HepG2 (cell line): ENCODE measurements around the gene LUZP1. TPM values are rescaled to one million over a fixed set of nuclear protein-coding genes. Genes with fewer than 3 reads are reported as not detected.

Experiments used
- ATAC-seq: fragments of 200-7000 bp; cut with Tn5 transposase; 3 replicates; pipeline ENCODE4 v1.9.1; 2020; ENCODE audit warnings: mild to moderate bottlenecking, moderate library complexity
- BruUV-seq: library from RNA; stranded (reverse); fragments of 400-500 nt; replicated peaks from 2 replicates; lab custom pipeline; 2021; lab: Mats Ljungman, UMichigan
- CTCF ChIA-PET: fragments of 300-600 bp; formaldehyde crosslinking; extraction: SDS; loops from one replicate; lab custom pipeline; 2021; ENCODE audit warnings: low total read pairs, inconsistent platforms, low intra/inter-chr PET ratio; lab: Yijun Ruan, JAX
- POLR2A ChIA-PET: fragments of 350-600 bp; sonication (Branson Sonifier 250); formaldehyde crosslinking; loops from one replicate; lab custom pipeline; 2020; ENCODE audit warnings: antibody characterized with exemption, inconsistent platforms; lab: Yijun Ruan, JAX
- DNase-seq: peaks from one replicate; pipeline ENCODE4 v3.0.0-alpha.2; 2015; ENCODE audit warnings: low spot score
- FAIRE-seq: peaks from 3 replicates; lab custom pipeline; 2011; peaks lifted over from hg19 to GRCh38; lab: Jason Lieb, UNC
- H2AFZ ChIP-seq: one replicate; pipeline ENCODE4 v1.6.1; 2011; ENCODE audit warnings: low read length, inconsistent platforms
- H3K27ac ChIP-seq: fragments of 300-600 bp; 3 replicates; pipeline ENCODE4 v1.8.0; 2011; ENCODE audit warnings: mixed run types, mild to moderate bottlenecking, mixed read lengths, low read length, inconsistent platforms; ENCODE audit not compliant: insufficient read depth; ENCODE audit errors: extremely low read length
- H3K27me3 ChIP-seq, 2 experiments: fragments of 200-600 bp in 1 of 2; 2 replicates in 1 of 2; 3 replicates in 1 of 2; pipeline versions ENCODE4 v1.6.0 to v1.8.0; 2011; ENCODE audit warnings: low read length in 2 of 2, mild to moderate bottlenecking in 2 of 2, moderate library complexity in 2 of 2, inconsistent platforms in 1 of 2; ENCODE audit not compliant: insufficient read depth in 2 of 2, control insufficient read depth in 1 of 2
- H3K36me3 ChIP-seq, 2 experiments: fragments of 200-600 bp in 1 of 2; replicated peaks in 1 of 2; 2 replicates in 1 of 2; 3 replicates in 1 of 2; pipeline versions ENCODE4 v1.5.1 to v1.8.0; 2011; ENCODE audit warnings: low read length in 2 of 2, inconsistent platforms in 1 of 2; ENCODE audit not compliant: insufficient read depth in 2 of 2, control insufficient read depth in 1 of 2
- H3K4me1 ChIP-seq: 2 replicates; pipeline ENCODE4 v1.5.1; 2012; ENCODE audit warnings: low read length, inconsistent platforms; ENCODE audit not compliant: insufficient read depth
- H3K4me2 ChIP-seq: 2 replicates; pipeline ENCODE4 v1.6.0; 2011; ENCODE audit warnings: low read depth, low read length, inconsistent platforms
- H3K4me3 ChIP-seq, 3 experiments: fragments of 200-600 bp in 1 of 3; sonication (generic), shearing (Covaris generic) in 1 of 3; replicated peaks in 1 of 3; 2 replicates each; pipeline ENCODE4 v1.5.1; 2011 to 2016; ENCODE audit warnings: low read length in 3 of 3, inconsistent platforms in 2 of 3, low read depth in 2 of 3, mild to moderate bottlenecking in 2 of 3, control low read depth in 1 of 3, mixed read lengths in 1 of 3; ENCODE audit not compliant: insufficient read depth in 1 of 3
- H3K79me2 ChIP-seq: one replicate; pipeline ENCODE4 v1.6.1; 2011; ENCODE audit warnings: low read length, inconsistent platforms; ENCODE audit not compliant: insufficient read depth
- H3K9ac ChIP-seq: 2 replicates; pipeline ENCODE4 v1.6.0; 2011; ENCODE audit warnings: mild to moderate bottlenecking, low read depth, low read length, inconsistent platforms; ENCODE audit not compliant: insufficient read depth
- H3K9me3 ChIP-seq: 2 replicates; pipeline ENCODE4 v1.5.1; 2012; ENCODE audit warnings: mild to moderate bottlenecking, low read length
- H4K20me1 ChIP-seq: 2 replicates; pipeline ENCODE4 v1.6.0; 2011; ENCODE audit warnings: inconsistent platforms, mild to moderate bottlenecking, low read length, moderate library complexity; ENCODE audit not compliant: insufficient read depth
- GLI4 ChIP-seq: sonication (generic); formaldehyde crosslinking; IDR thresholded peaks from 2 replicates; pipeline ENCODE4 v1.5.1; 2020; ENCODE audit warnings: missing genetic modification reagents, mild to moderate bottlenecking, moderate library complexity, borderline replicate concordance
- GLMP ChIP-seq: sonication (generic); formaldehyde crosslinking; IDR thresholded peaks from 2 replicates; pipeline ENCODE4 v1.9.0; 2021; ENCODE audit warnings: missing genetic modification reagents, mild to moderate bottlenecking, borderline replicate concordance
- KLF13 ChIP-seq: sonication (generic); formaldehyde crosslinking; IDR thresholded peaks from 2 replicates; pipeline ENCODE4 v1.4.0; 2020; ENCODE audit warnings: mild to moderate bottlenecking, missing genetic modification reagents
- RFX3 ChIP-seq: IDR thresholded peaks from 2 replicates; pipeline ENCODE4 v1.6.1; 2016; ENCODE audit warnings: missing biosample characterization, missing genetic modification reagents
- RFXAP ChIP-seq: sonication (generic); formaldehyde crosslinking; IDR thresholded peaks from 2 replicates; pipeline ENCODE4 v1.4.0; 2020; ENCODE audit warnings: missing genetic modification reagents, borderline replicate concordance
- RNF2 ChIP-seq: fragments of 450-650 bp; conservative IDR thresholded peaks from 2 replicates; pipeline ENCODE4 v1.6.1; 2016; ENCODE audit warnings: low read depth
- SIN3B ChIP-seq: fragments of 150-350 bp; IDR thresholded peaks from 2 replicates; pipeline ENCODE4 v1.6.1; 2014; ENCODE audit warnings: low read length
- TBP ChIP-seq: sonication (generic); formaldehyde crosslinking; IDR thresholded peaks from 2 replicates; pipeline ENCODE4 v1.5.0; 2020; ENCODE audit warnings: missing genetic modification reagents
- ZSCAN9 ChIP-seq: IDR thresholded peaks from 2 replicates; pipeline ENCODE4 v1.6.1; 2016; ENCODE audit warnings: borderline replicate concordance
- whole genome bisulfite sequencing: methylation state at CpG from one replicate; pipeline ENCODE4 v1.1.6; 2017; ENCODE audit warnings: low lambda C conversion rate; 5-methylcytosine and 5-hydroxymethylcytosine counted together
- in situ Hi-C: cut with HindIII; loops from 2 replicates; pipeline ENCODE4 v1.10.0; 2017; ENCODE audit warnings: low pct_unique_long_range_greater_than_20kb; ENCODE audit not compliant: extremely low pct_ligation_motif_present
- intact Hi-C: fragments of 100-400 bp; cut with micrococcal nuclease; formaldehyde crosslinking; loops from one replicate; pipeline ENCODE4 v1.10.0; 2022; ENCODE audit not compliant: unreplicated experiment
- polyA plus RNA-seq, 8 experiments: library from polyadenylated mRNA; depleted of rRNA in 3 of 8; stranded (reverse) in 7 of 8; unstranded in 1 of 8; fragments of >200 nt; fragmentation: Illumina TruSeq in 4 of 8; extraction: Trizol in 4 of 8; gene quantifications; 2 replicates each; pipeline versions ENCODE4 v1.2.1 to v1.2.3, GENCODE V29; 2011 to 2016; ENCODE audit warnings: low read depth in 4 of 8, missing spikeins in 1 of 8, mixed read lengths in 1 of 8; ENCODE audit not compliant: insufficient read depth in 1 of 8
- total RNA-seq, 5 experiments: library from RNA; depleted of rRNA; stranded (reverse); fragments of >200 nt; fragmentation: Illumina TruSeq; extraction: Trizol; gene quantifications; 2 replicates each; pipeline ENCODE4 v1.2.3, GENCODE V29; 2016; ENCODE audit warnings: low read depth in 1 of 5

Gene LUZP1
- total and polyA plus RNA-seq, 2 of the 13 experiments (the other 11 are each of a cell fraction or from before 2014, with no cell fraction given): 6.9 to 12.7 TPM

GRCh38 chr1:23116921-23117699, 51.5 kb downstream of the LUZP1 start:
- no peaks in the 10 kb centered on the region for H3K9me3 ChIP-seq
- ATAC-seq (no peak), FAIRE-seq (no peak), DNase-seq (no peak)
- H3K79me2 ChIP-seq: peaks cover 72% of the 10 kb centered on the region
- CTCF ChIA-PET: no interaction called here
- WGBS: 49% methylated on average over 2 of the region's 2 CpGs
- H3K36me3 ChIP-seq: no peaks in the 10 kb centered on the region
- TF ChIP-seq ZSCAN9 (CRISPR knock-in tag) (no peak), RFX3 (CRISPR knock-in tag) (no peak), RFXAP (CRISPR knock-in tag) (no peak), GLMP (no peak), SIN3B (no peak), KLF13 (CRISPR knock-in tag) (no peak), GLI4 (no peak), TBP (CRISPR knock-in tag) (no peak), RNF2 (no peak)
- TF ChIP-seq, all 625 proteins: peak for 0
- H3K4me3 ChIP-seq: no peak overlapping the region
- H3K27me3 ChIP-seq: no peaks in the 10 kb centered on the region
- peaks cover 72% of the 10 kb centered on the region for H3K4me1 ChIP-seq
- no peak overlapping the region for H2AFZ ChIP-seq
- no peak overlapping the region for H3K9ac ChIP-seq
- in situ Hi-C loops: no loop called here
- BruUV-seq: no TSS peak
- POLR2A ChIA-PET: interaction anchor here (1.1 kb wide), 1 partner anchor 43 kb away, joined by 4 read pairs; no protein-coding TSS in a partner anchor
- intact Hi-C loops: no loop called here
- H3K27ac ChIP-seq: peak overlapping the region; percentile 41
- peaks cover 7% of the 10 kb centered on the region for H4K20me1 ChIP-seq
- H3K4me2 ChIP-seq: no peak overlapping the region
